GM20000 (cell line): ENCODE measurements around the gene STK24.

Source experiments
- DNase-seq: peaks from one replicate; pipeline ENCODE4 v3.0.0; 2012; ENCODE audit warnings: low spot score
- CTCF ChIP-seq: IDR thresholded peaks from 2 replicates; pipeline ENCODE4 v1.5.1; 2012; ENCODE audit warnings: mild to moderate bottlenecking, control low read depth; ENCODE audit errors: extremely low read depth, missing control alignments

STK24 gene

GRCh38 chr13:98396071-98396710 is 180.7 kb downstream of the STK24 start:
- no peak for TF ChIP-seq CTCF
- no peak for DNase-seq
